Naive thymus-derived CD4-positive, alpha-beta T cell (primary cell): ENCODE measurements around the gene PCMTD2. TPM values are rescaled to one million over a fixed set of nuclear protein-coding genes. Genes with fewer than 3 reads are reported as not detected.

ENCODE experiments used
- ATAC-seq: fragments of 150-1000 bp; cut with Tn5 transposase; 2 replicates; pipeline ENCODE4 v1.10.0; 2021; ENCODE audit warnings: mild to moderate bottlenecking, moderate library complexity
- CTCF ChIA-PET: fragments of 350-600 bp; sonication (Branson Sonifier 250); formaldehyde crosslinking; loops from one replicate; lab custom pipeline; 2021; ENCODE audit warnings: antibody characterized with exemption; lab: Charles Lee
- POLR2A ChIA-PET: fragments of 350-600 bp; sonication (Branson Sonifier 250); formaldehyde crosslinking; loops from one replicate; lab custom pipeline; 2021; ENCODE audit warnings: antibody characterized with exemption, inconsistent platforms; lab: Charles Lee
- DNase-seq, 9 donors: peaks; one replicate each; pipeline versions ENCODE4 v3.0.0 to v3.0.0-alpha.2; 2020 to 2022; ENCODE audit warnings: mixed read lengths in 1 of 9
- H3K27ac ChIP-seq: one replicate; pipeline ENCODE4 v1.7.0; 2013; ENCODE audit warnings: mild to moderate bottlenecking, low read depth, low read length, moderate library complexity
- H3K27me3 ChIP-seq, 2 donors: one replicate each; pipeline ENCODE4 v1.7.0; 2013; ENCODE audit warnings: low read length in 2 of 2, mild to moderate bottlenecking in 2 of 2, moderate library complexity in 2 of 2; ENCODE audit not compliant: control insufficient read depth in 2 of 2, insufficient read depth in 2 of 2
- H3K36me3 ChIP-seq, 3 experiments: 1 replicate in 2 of 3; 2 replicates in 1 of 3; pipeline ENCODE4 v1.7.0; 2013; ENCODE audit warnings: low read length in 3 of 3, mild to moderate bottlenecking in 3 of 3, moderate library complexity in 1 of 3; ENCODE audit not compliant: insufficient read depth in 3 of 3, control insufficient read depth in 2 of 3
- H3K4me1 ChIP-seq, 2 donors: one replicate each; pipeline ENCODE4 v1.7.0; 2013; ENCODE audit warnings: low read length in 2 of 2, mild to moderate bottlenecking in 2 of 2, moderate library complexity in 1 of 2; ENCODE audit not compliant: control insufficient read depth in 2 of 2, insufficient read depth in 2 of 2
- H3K4me3 ChIP-seq: 2 replicates; pipeline ENCODE4 v1.7.0; 2013; ENCODE audit warnings: mild to moderate bottlenecking, low read length
- H3K9me3 ChIP-seq, 3 experiments: 1 replicate in 2 of 3; 2 replicates in 1 of 3; pipeline ENCODE4 v1.7.0; 2013; ENCODE audit warnings: low read length in 3 of 3; ENCODE audit not compliant: control insufficient read depth in 2 of 3
- H3K27ac Mint-ChIP-seq, 9 donors: one replicate each; pipeline ENCODE4 v1.8.0; 2020 to 2022; ENCODE audit warnings: mixed read lengths in 9 of 9, mild to moderate bottlenecking in 8 of 9, moderate library complexity in 5 of 9, inconsistent platforms in 2 of 9
- H3K27me3 Mint-ChIP-seq, 5 donors: one replicate each; pipeline ENCODE4 v1.8.0; 2021 to 2022; ENCODE audit warnings: mixed read lengths in 5 of 5, mild to moderate bottlenecking in 1 of 5
- H3K36me3 Mint-ChIP-seq, 5 donors: one replicate each; pipeline ENCODE4 v1.8.0; 2020 to 2022; ENCODE audit warnings: mixed read lengths in 5 of 5, mild to moderate bottlenecking in 3 of 5, inconsistent platforms in 1 of 5
- H3K4me1 Mint-ChIP-seq, 7 donors: one replicate each; pipeline ENCODE4 v1.8.0; 2020 to 2022; ENCODE audit warnings: mixed read lengths in 7 of 7, mild to moderate bottlenecking in 3 of 7, inconsistent platforms in 1 of 7
- H3K4me3 Mint-ChIP-seq, 10 donors: one replicate each; pipeline ENCODE4 v1.8.0; 2020 to 2022; ENCODE audit warnings: mild to moderate bottlenecking in 10 of 10, mixed read lengths in 10 of 10, moderate library complexity in 6 of 10, inconsistent platforms in 2 of 10
- H3K9me3 Mint-ChIP-seq, 11 donors: one replicate each; pipeline ENCODE4 v1.8.0; 2020 to 2022; ENCODE audit warnings: mixed read lengths in 11 of 11, mild to moderate bottlenecking in 4 of 11, inconsistent platforms in 1 of 11, moderate library complexity in 1 of 11
- intact Hi-C, 2 donors: fragments of 100-400 bp; cut with micrococcal nuclease; formaldehyde crosslinking; loops; one replicate each; pipeline ENCODE4 v1.15.1; 2023
- polyA plus RNA-seq, 2 donors: library from polyadenylated mRNA; unstranded; fragments of 300-500 nt; fragmentation: Illumina TruSeq; gene quantifications; one replicate each; pipeline ENCODE4 v1.2.3, GENCODE V29; 2021
- total RNA-seq, 6 experiments: library from RNA in 5 of 6; stranded (reverse) in 5 of 6; gene quantifications; 1 replicate in 5 of 6; 2 replicates in 1 of 6; pipeline ENCODE4 v1.2.3 and lab custom pipeline; 2021 to 2026

The PCMTD2 gene
- total RNA-seq, result 100 to 1,000 TPM in 3 of 5 experiments, 10 to 100 TPM in 2; 67.2 to 229 (median 103) TPM
- polyA plus RNA-seq, result 100 to 1,000 TPM in 1 of 2 donors, 10 to 100 TPM in 1; 60.5 to 102 TPM
- 107 reads per million, percentile 85 among the genes with 10 or more reads in this experiment for total RNA-seq (lab: John Stamatoyannopoulos, UW)

GRCh38 chr20:64255361-64256281 is at the start of gene PCMTD2:
Gene PCMTD2, plus strand, starts transcription at chr20:64255748. Its CDS starts 4,218 bp downstream, at chr20:64259966.
- Mint-ChIP-seq H3K27ac (peak within 1 kb of the TSS; percentile 87 to 100 (median 97)), H3K9me3 (peaks cover 0 to 6% (median 0%) of the 10 kb centered on the region in 11 donors), H3K27me3 (peaks cover 0 to 21% (median 6%) of the 10 kb centered on the region in 5 donors), H3K36me3 (peaks cover 0 to 11% (median 9%) of the 10 kb centered on the region in 5 donors), H3K4me1 (peaks cover 46 to 55% (median 53%) of the 10 kb centered on the region in 7 donors), H3K4me3 (peak within 1 kb of the TSS; percentile 84 to 100 (median 94))
- Histone ChIP-seq H3K27ac (peak within 1 kb of the TSS; percentile 92), H3K4me1 (peaks cover 30 to 49% of the 10 kb centered on the region in 2 donors), H3K4me3 (peak within 1 kb of the TSS; percentile 71), H3K36me3 (no peaks in the 10 kb centered on the region), H3K9me3 (no peaks in the 10 kb centered on the region), H3K27me3 (no peaks in the 10 kb centered on the region)
- ChIA-PET CTCF (interaction anchor here (0.9 kb wide), 1 partner anchor 16 kb away, joined by 3 read pairs; no protein-coding TSS in a partner anchor), POLR2A (interaction anchor here (1.0 to 2.2 kb wide), 9 partner anchors 8 to 1040 kb away, joined by 3 to 11 read pairs (median 4); partner anchors contain the start of gene RGS19)
- intact Hi-C loops, result loop anchor here in 1 of 2 donors (5.0 kb wide), 1 partner anchor 173 kb away; the partner anchor contains the start of genes LKAAEAR1 and OPRL1
- DNase-seq (peak; percentile 78 to 97 (median 88)), ATAC-seq (peak; percentile 92)

- Histone ChIP-seq H3K9me3 (no peaks in the 10 kb centered on the region), H3K27ac (no peak overlapping the region), H3K4me1 (no peaks in the 10 kb centered on the region), H3K27me3 (no peaks in the 10 kb centered on the region), H3K4me3 (no peak overlapping the region), H3K36me3 (no peaks in the 10 kb centered on the region)
- peaks cover 0 to 6% (median 0%) of the 10 kb centered on the region in 7 donors for H3K4me1 Mint-ChIP-seq
- H3K4me3 Mint-ChIP-seq, result no peak overlapping the region
- ChIA-PET CTCF (no interaction called here), POLR2A (no interaction called here)
- peaks cover 0 to 3% (median 0%) of the 10 kb centered on the region in 5 donors for H3K27me3 Mint-ChIP-seq
- no peak for DNase-seq
- H3K27ac Mint-ChIP-seq, result no peak overlapping the region
- intact Hi-C loops, result no loop called here
- no peaks in the 10 kb centered on the region for H3K36me3 Mint-ChIP-seq
- ATAC-seq, result no peak
- H3K9me3 Mint-ChIP-seq, result no peaks in the 10 kb centered on the region
These were observed 48.9 kb upstream of the PCMTD2 start for GRCh38 chr20:64206614-64207013.

- H3K27me3 Mint-ChIP-seq, result peaks cover 0 to 3% (median 0%) of the 10 kb centered on the region in 5 donors
- intact Hi-C loops, result no loop called here
These were observed 47.6 kb upstream of the PCMTD2 start for GRCh38 chr20:64207641-64208590.

GRCh38 chr20:64209148-64209547 is 46.4 kb upstream of the PCMTD2 start:
- Mint-ChIP-seq H3K4me1 (peaks cover 0 to 6% (median 0%) of the 10 kb centered on the region in 7 donors), H3K36me3 (no peaks in the 10 kb centered on the region), H3K27ac (no peak overlapping the region), H3K4me3 (no peak overlapping the region), H3K9me3 (no peaks in the 10 kb centered on the region), H3K27me3 (peaks cover 0 to 3% (median 0%) of the 10 kb centered on the region in 5 donors)
- ATAC-seq, result no peak
- H3K9me3 ChIP-seq, result no peaks in the 10 kb centered on the region
- H3K27me3 ChIP-seq, result no peaks in the 10 kb centered on the region
- POLR2A ChIA-PET, result no interaction called here
- H3K36me3 ChIP-seq, result no peaks in the 10 kb centered on the region
- DNase-seq, result no peak
- CTCF ChIA-PET, result no interaction called here
- H3K4me3 ChIP-seq, result no peak overlapping the region
- H3K27ac ChIP-seq, result no peak overlapping the region
- H3K4me1 ChIP-seq, result no peaks in the 10 kb centered on the region
- intact Hi-C loops, result no loop called here

More at GRCh38 chr20:64207641-64208590, 47.6 kb upstream of the PCMTD2 start:
- Histone ChIP-seq H3K4me1 (no peaks in the 10 kb centered on the region), H3K27ac (no peak overlapping the region), H3K27me3 (no peaks in the 10 kb centered on the region), H3K36me3 (no peaks in the 10 kb centered on the region), H3K9me3 (no peaks in the 10 kb centered on the region), H3K4me3 (no peak overlapping the region)
- CTCF ChIA-PET, result no interaction called here
- Mint-ChIP-seq H3K36me3 (no peaks in the 10 kb centered on the region), H3K27ac (no peak overlapping the region), H3K9me3 (no peaks in the 10 kb centered on the region), H3K4me1 (peaks cover 0 to 6% (median 0%) of the 10 kb centered on the region in 7 donors), H3K4me3 (no peak overlapping the region)
- ATAC-seq, result no peak
- no peak for DNase-seq
- POLR2A ChIA-PET, result no interaction called here

- Mint-ChIP-seq H3K9me3 (no peaks in the 10 kb centered on the region), H3K4me3 (no peak overlapping the region), H3K27me3 (peaks cover 0 to 3% (median 0%) of the 10 kb centered on the region in 5 donors), H3K27ac (no peak overlapping the region), H3K4me1 (peaks cover 2 to 17% (median 10%) of the 10 kb centered on the region in 7 donors), H3K36me3 (no peaks in the 10 kb centered on the region)
- no peak overlapping the region for H3K4me3 ChIP-seq
- no peaks in the 10 kb centered on the region for H3K36me3 ChIP-seq
- H3K27me3 ChIP-seq, result no peaks in the 10 kb centered on the region
- ChIA-PET CTCF (no interaction called here), POLR2A (no interaction called here)
- intact Hi-C loops, result no loop called here
- H3K27ac ChIP-seq, result no peak overlapping the region
- no peaks in the 10 kb centered on the region for H3K4me1 ChIP-seq
- no peaks in the 10 kb centered on the region for H3K9me3 ChIP-seq
- DNase-seq (no peak), ATAC-seq (no peak)
These were observed 44.7 kb upstream of the PCMTD2 start for GRCh38 chr20:64210656-64211369.
